HG03442 (cell line): ENCODE measurements around the gene CAMK2D.

Experiments used
- ATAC-seq: cut with Tn5 transposase; IDR thresholded peaks from one replicate; pipeline ENCODE4 v1.9.1; 2021; ENCODE audit warnings: mild to moderate bottlenecking, moderate library complexity; ENCODE audit not compliant: unreplicated experiment

Gene CAMK2D

DNA sequence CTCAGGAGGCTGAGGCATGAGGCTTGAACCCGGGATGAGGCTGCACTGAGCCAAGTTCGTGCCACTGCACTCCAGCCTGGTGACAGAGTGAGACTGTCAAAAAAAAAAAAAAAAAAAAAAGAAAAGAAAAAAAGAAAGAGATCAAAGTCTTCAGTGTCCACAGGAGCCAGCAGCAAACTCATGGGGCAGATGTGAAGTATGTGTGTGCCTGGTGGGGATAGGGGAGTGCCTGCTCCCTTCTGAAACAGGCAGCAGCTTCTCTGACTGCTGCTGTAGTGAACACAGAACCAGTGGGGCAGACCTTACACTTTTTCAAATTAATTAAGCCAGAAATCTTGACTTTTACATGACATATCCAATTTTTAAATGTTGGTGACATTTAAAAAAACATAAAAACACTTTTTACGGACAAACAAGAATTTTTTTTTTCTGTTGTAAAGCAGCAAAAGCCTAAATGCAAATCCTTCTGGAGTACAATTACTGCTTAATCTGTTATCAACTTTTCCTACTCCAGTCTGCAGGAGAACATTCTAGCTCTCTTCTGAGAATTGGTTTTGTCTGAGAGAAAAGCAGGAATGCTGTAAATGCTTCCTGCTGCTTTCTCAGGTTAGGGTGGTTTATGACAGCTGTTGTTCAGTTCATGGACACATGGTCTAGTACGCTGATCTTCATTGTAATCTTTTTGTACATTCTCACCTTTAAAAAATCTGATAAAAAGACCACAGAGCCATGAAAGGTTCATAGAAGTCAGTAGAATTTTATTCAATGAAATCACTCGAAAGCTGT, 311.1 kb downstream of the CAMK2D start:
- ATAC-seq: no peak

DNA sequence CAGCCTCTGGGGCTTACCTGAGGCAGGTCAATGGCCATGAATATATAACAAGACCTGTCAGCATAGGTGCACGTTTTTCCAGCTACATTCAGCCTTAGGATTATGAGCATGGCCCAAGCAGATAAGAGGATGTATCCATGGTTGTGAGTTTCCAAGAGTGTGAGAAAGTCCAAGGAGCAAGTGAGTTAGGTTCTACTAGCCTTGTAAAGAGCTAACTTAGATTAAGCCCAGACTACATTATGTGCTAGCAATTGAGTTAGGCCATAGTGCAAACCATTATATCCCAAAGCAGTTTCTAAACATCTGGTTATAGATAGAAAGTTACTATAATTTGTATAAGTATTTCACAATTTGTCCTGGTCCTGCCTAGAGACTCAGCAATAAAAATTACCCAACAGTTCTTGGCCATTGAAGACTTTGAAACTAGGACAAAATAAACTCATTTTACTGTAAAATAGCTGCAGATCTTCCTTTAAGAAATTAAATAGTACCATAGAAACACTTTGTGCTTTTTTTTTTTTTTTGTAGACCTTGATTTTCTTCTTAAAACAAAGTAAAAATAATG, 312.0 kb downstream of the CAMK2D start:
- no peak for ATAC-seq

DNA sequence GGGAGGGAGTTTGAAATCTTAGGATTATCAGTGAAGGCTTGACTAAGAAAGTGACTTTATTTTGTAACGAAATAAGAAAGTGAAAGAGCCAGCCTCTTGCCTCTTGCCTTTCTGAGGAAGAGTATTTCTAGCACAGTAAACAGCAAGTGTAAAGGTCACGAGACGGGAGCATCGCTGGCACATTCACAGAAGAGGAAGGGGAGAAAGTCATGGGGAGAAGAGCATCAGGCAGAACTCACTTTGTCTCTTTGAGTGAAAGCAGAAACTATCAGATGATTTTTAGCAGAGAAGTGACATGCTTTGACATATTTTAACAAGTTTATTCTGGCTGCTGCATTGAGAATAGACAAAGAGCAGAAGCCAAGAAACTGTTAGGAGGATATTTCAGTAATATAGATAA, 313.8 kb downstream of the CAMK2D start:
- ATAC-seq: peak; percentile 49

DNA sequence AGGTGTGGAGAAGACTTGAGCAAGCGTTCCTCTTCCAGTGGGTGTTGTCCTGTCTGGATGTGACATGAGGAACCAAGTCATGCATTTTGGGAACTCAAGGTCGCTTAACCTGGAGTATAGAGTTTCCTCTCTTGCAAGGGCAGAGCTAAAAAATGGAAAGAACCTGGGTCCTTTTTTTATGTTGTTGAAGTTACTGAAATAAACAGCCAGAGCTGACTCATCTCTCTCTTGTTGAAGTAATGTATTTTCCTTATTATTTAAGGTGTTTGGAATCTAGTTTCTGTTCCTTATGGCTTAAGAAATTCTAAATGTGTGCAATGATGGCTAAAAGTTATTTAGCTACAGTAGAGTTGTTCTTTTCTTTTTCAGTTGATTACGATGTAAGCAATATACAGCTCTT, 314.5 kb downstream of the CAMK2D start:
- ATAC-seq: no peak

DNA sequence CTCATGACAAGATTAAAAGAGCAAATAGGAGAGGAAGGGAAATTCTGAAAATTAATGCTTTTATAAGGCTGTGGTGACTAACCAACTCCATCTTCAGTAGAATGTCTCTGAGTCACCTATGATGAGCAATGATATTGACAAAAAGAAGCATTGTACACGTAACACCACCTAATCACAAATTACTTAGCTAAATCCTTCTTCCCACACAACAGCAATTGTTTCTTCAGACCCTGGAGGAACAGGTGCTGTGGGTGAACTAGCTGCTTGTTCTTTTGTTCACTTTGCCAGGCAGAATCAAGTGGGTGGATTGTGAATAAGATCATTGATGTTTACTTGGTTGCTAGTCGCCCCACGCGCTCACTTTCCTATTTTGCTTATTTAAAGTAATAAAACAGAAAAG, 315.5 kb downstream of the CAMK2D start:
- no peak for ATAC-seq

DNA sequence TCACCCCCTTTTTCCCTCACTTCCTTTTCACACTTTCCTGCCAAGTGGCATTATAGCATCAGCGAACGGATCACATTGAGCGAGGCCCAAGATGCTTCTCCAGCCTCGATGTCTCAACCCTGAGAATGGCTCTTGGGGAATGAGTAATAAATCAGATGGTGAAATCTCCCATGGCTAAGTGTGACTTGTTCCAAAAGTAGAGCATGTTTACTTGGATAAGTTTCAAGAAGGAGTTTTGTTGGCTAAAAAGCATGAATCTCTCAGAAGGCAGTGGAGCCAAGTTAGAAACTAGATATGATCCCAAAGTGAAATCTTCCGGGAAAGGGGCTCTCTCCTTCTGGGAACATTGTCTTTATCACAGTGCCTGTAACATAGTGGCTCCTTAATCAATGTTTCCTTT, 316.3 kb downstream of the CAMK2D start:
- ATAC-seq: no peak

DNA sequence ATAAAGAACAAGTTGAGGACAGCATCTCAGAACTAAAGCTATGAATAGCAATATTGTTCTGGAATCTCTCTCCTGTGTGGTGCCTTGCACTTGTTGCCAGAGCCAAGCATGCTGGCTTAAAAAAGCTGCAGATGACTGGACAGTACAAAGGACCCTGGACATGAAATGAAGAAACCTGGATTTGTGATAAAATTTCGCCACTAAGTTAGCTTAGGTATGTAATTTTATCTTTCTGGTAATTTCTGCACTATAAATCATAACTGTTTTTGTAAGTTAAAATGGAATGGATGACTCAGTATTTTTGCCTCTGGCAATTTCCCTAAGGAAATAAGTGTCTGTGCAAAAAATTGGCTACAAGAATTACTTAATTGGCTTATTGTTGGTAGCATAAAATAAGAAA, 317.2 kb downstream of the CAMK2D start:
- ATAC-seq: no peak

DNA sequence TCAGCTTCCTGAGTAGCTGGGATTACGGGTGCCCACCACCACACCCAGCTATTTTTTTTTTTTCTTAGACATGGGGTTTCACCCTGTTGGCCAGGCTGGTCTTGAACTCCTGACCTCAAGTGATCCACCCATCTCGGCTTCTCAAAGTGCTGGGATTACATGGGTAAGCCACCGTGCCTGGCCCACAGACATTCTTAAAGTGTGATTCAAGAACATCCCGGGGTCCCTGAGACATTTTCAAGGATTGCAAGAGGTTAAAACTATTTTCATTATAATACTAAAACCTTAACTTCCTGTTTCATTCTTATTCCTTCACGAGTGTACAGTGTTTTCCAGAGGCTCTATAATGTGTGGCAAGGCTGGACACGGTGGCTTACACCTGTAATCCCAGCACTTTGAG, 318.7 kb downstream of the CAMK2D start:
- no peak for ATAC-seq

DNA sequence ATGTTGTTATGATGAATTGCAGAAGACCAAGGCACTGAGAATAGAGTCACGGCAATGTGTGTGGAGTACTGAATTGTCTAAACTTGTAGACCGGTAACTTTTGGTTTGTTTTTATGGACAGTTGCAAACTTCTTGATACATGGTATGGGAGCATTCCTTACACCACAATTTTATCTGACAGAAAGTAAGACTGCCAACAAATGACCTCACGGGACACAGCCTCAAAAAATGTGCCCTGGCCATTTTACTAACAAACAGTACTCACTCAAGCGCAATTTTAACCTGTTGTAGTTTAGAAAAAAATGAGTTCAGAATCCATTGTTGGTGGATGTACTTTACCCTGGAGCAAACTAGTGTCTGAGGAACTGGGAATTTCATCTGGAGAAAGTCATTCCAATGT, 321.2 kb downstream of the CAMK2D start:
- ATAC-seq: no peak

DNA sequence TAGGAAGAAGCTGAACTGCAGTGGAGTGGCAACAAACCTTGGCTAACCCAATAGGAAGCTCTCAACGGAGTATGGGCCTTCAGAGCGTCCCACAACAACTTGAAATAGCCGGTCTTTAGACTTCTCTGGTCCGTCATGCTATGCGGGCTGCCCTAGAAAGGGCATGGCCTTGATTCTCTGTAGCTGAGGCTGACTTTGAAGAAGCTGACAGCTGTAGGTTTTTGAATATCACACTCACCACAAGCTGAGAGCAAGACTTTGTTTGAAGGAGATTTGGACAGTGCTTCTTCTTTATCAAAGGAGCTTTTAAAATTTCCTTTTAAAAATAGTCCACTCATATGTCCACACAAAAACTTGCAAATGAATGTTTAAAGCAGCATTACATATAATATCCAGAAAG, 322.9 kb downstream of the CAMK2D start:
- no peak for ATAC-seq

DNA sequence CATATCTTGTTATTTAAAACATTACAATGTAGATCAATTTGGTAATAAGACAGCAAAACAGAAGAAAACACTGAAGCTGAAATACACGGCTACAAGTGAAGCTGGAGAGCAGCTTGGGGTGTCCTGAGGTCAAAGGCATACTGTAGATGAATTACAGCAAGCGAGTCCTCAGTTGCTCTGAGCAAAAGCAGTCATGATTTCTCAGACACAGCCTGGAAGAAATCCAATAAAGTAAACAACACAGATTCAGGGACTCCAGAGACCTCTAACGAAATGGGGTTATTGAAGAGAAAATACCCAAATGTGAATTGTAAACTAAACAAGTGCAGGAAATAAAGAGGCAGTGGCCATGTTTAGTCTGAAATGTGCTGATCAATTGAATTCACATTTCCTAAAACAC, 324.4 kb downstream of the CAMK2D start:
- ATAC-seq: no peak

DNA sequence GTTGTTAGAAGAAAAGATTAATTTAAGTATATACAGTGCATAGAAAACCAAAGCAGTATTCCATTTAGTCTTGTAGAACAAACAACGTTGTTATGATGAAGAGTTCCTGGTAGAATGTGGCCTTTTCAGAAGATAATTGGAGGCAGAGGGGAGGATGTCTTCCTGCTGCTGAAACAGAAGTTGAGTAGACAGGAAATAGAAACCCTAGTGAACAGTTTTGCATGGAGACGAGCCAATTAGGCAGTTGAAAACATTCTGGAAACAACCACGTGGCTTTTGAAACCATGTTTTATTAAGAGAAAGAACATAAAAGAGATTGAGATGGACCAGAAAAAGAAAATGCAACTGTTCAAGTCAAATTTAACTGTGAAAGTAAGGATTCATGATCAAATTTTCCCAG, 325.2 kb downstream of the CAMK2D start:
- no peak for ATAC-seq

DNA sequence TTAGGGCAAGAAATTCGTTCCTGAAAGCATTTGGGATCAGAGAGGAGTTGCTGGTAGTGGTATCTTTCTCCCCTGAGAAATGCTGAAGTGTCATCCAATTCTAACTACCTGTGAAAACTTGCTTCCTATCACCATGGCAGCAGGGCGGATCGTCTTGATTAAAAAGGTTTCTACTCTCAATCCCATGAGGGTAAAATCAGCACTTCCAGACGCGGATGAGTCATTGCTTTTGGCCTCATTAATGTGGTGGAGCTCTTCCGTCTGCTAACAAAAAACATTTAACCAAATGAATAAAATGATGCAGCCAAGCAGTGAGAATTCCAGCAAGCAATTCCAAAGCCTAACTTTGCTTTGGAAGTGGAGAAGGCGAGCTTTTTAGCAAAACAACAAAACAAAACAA, 325.6 kb downstream of the CAMK2D start:
- ATAC-seq: no peak

DNA sequence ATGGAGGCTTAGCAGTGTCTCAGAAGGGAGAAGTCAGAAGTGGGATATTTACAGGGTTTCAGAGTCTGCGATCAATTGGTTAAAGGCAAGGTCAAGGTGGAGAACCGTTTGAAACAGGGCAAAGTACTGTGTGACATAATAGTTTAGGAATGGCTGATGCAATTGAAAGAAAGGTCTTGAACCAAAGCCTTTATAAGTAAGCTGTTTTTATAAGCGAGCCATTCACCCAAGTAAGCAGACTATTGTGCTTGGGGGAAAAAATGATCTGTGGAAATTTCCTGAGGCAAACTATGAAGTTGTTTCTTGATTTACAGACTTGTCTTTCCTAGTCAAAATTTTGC, 327.3 kb downstream of the CAMK2D start:
- ATAC-seq: no peak

DNA sequence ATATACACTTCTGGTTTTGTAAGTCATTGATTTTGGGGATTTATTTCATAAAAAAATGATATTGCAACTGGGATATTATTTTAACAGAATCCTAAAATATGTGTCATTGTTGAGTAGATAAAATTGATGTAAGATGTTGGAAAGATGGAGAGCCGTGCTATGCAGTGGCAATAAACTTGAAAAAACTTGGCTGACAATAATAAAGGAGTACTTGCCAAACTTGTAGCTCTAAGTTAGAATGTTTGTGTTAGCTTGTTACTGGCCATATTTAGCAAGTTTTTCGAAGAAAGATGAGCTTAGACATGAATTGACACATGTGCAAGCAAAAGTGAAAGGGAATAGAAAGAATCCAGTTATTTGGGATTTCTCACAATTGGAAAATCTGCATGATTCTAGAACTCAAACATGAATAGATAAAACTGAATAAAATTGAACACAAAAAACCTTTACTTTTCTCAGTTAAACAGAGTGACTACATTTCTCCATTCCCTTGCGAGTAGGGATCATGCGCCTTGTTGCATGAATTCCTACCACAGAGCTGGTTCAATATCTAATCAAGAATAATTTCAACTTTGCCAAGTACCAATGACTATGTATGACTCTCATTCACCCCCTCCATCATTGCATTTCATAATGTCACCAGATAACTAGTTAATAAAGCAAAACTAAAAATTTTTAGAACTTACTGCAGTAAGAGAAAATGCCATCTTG, 327.8 kb downstream of the CAMK2D start:
- no peak for ATAC-seq

DNA sequence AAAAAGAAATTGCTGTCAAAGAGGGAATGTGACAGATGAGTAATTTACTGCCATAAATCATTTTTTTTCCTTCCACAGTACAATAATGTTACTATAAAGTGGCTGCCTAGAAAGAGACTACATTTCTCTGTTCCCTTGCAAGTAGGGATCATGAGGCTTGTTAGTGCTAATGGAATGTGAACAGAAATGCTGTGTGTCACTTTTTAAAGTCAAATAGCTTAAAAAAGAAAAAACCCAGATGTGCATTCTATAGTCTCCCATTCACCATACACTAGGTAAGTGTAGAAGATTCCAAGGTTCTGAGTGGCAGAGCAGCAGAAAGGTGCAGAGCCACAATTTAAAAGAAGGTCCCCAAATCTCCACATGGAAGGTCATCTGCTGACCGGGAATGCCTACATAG, 328.4 kb downstream of the CAMK2D start:
- no peak for ATAC-seq

DNA sequence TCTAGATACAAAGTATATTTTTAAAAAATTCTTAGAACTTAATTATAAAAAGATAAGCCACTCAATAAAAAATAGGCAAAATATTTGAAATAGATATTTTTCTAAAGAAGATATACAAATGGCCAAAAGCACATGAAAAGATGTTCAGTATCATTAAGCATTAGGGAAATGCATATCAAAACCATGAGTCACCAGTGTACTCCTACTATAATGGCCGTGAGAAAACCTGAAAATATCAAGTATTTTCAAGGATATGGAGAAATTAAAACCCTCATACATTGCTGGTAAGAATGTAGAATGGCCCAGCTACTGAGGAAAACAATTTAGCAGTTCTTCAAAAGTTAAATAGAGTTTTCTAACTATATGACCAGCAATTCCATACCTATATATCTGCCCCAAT, 337.9 kb downstream of the CAMK2D start:
- ATAC-seq: no peak

DNA sequence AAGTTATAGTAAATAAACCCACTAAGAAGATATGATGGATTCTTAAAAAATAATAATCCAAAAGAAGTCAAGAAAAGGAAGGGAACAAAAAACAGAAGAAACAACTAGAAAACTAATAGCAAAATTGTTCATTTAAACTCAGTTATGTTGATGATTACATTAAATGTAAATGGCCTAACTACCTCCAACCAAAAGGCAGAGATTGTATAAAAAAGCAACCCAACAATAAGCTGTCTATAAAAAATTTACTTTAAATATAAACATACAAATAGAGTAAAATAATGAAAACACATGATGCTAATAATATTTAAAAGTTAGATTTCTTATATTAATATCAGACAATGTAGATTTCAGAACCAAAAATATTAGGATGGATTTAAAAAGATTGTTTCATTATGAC, 340.6 kb downstream of the CAMK2D start:
- no peak for ATAC-seq

DNA sequence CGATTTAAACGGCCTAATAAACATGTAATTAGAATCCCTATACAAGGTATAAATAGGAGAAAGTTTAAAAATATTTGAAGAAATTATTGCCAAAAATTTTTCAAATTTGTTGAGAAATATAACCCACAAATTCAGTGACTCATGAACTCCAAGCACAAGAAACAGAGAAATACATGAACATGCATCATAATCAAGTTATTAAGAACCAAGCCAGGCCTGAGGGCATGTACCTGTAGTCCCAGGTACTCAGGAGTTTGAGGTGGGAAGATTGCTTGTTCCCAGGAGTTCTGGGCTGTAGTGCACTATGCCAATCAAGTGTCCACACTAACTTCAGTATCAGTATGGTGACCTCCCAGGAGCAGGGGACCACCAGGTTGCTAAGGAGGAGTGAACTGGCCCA, 341.9 kb downstream of the CAMK2D start:
- ATAC-seq: no peak

DNA sequence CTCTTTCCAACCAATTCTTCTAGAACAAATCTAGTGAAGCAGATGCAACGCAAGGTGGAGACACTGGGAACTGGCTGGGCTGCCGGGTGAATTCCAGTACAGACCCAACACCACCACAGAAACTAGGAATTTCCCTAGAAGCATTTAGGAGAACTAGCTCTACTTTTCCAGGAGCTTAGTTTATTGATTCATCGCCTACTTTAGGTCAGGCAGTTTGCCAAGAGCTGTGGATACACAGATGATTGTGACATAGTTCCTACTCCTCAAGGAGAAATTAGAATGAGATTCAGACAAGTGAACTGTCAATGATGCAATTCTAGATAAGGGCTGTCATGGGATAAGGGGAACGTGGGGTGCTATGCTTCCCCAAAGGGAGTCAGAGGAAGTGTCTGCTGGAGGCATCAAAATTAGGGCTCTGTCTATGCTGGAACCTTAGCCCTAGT, 350.0 kb downstream of the CAMK2D start:
- no peak for ATAC-seq

DNA sequence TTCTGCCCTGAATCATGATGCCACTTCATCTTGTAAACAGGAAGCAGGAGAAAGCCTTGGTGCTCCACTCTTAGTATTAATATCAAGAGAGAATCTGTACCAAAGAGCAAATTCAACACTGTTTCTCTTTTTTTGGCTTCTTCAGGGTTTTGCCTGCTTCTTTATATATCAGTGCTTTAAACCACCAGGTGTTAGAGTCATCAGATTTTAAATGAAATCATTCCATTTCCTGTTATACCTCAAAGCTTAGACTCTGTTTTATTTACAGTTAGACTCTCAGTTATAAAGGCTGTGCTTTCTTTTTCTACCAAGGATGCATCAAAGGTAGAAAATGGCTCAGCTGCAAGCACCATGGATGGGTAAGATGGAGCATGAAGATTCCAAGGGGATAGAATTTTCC, 350.9 kb downstream of the CAMK2D start:
- no peak for ATAC-seq

DNA sequence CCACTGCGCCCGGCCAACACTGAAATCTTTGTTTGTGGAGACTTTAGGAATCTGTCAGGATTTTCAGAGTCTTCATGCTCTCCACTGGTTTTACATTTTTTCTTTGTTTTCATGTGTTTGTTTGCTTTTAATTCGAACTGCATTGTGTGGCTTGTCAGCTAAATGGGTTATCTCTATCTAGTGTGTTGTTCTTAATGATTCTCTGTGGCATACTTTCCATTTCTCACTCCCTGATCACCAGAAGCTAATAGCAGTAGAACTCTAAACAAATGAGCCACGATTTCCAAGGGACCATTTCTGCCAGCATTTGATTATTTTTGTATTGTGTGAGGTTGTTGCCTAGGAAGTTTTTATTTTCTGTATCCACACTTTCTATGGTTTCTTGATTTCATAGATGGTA, 352.4 kb downstream of the CAMK2D start:
- ATAC-seq: no peak
